DND-41 (cell line): ENCODE measurements around the gene SFXN2.

Source experiments
- ATAC-seq: fragments of 200-7000 bp; cut with Tn5 transposase; 3 replicates; pipeline ENCODE4 v1.9.1; 2021; ENCODE audit warnings: low read depth; ENCODE audit not compliant: insufficient read depth
- DNase-seq: peaks from one replicate; pipeline ENCODE4 v3.0.0-alpha.2; 2020
- H2AFZ ChIP-seq: 2 replicates; pipeline ENCODE4 v1.6.0; 2012; ENCODE audit warnings: low read depth, low read length
- H3K27ac ChIP-seq: 2 replicates; pipeline ENCODE4 v1.5.1; 2012; ENCODE audit warnings: low read length, inconsistent platforms
- H3K27me3 ChIP-seq: fragments of 200-600 bp; sonication (generic); 2 replicates; pipeline ENCODE4 v1.6.0; 2012; ENCODE audit warnings: low read length, mild to moderate bottlenecking, inconsistent platforms; ENCODE audit not compliant: insufficient read depth, poor library complexity
- H3K36me3 ChIP-seq: 2 replicates; pipeline ENCODE4 v1.5.1; 2012; ENCODE audit warnings: low read length, inconsistent platforms; ENCODE audit not compliant: insufficient read depth
- H3K4me1 ChIP-seq: 2 replicates; pipeline ENCODE4 v1.5.1; 2012; ENCODE audit warnings: mild to moderate bottlenecking, low read length; ENCODE audit not compliant: insufficient read depth
- H3K4me2 ChIP-seq: 2 replicates; pipeline ENCODE4 v1.6.0; 2012; ENCODE audit warnings: mild to moderate bottlenecking, moderate library complexity, low read length, inconsistent platforms; ENCODE audit not compliant: insufficient read depth
- H3K4me3 ChIP-seq, 2 experiments: fragments of 200-600 bp in 1 of 2; shearing (Covaris generic) in 1 of 2; 2 replicates each; pipeline ENCODE4 v1.5.1; 2012 to 2016; ENCODE audit warnings: inconsistent platforms in 2 of 2, low read length in 2 of 2, mild to moderate bottlenecking in 2 of 2, low read depth in 1 of 2, moderate library complexity in 1 of 2
- H3K79me2 ChIP-seq: 2 replicates; pipeline ENCODE4 v1.6.0; 2012; ENCODE audit warnings: low read length, inconsistent platforms; ENCODE audit not compliant: insufficient read depth
- H3K9ac ChIP-seq: 2 replicates; pipeline ENCODE4 v1.6.0; 2012; ENCODE audit warnings: low read depth, mild to moderate bottlenecking, inconsistent platforms, low read length, moderate library complexity
- H3K9me3 ChIP-seq: 2 replicates; pipeline ENCODE4 v1.5.1; 2012; ENCODE audit warnings: low read length, moderate library complexity, mild to moderate bottlenecking, inconsistent platforms; ENCODE audit not compliant: insufficient read depth, severe bottlenecking
- H4K20me1 ChIP-seq: 2 replicates; pipeline ENCODE4 v1.6.0; 2012; ENCODE audit warnings: low read length; ENCODE audit not compliant: insufficient read depth
- CTCF ChIP-seq: IDR thresholded peaks from 2 replicates; pipeline ENCODE4 v1.5.1; 2012; ENCODE audit warnings: borderline replicate concordance, low read length, moderate library complexity, mild to moderate bottlenecking; ENCODE audit not compliant: poor library complexity, severe bottlenecking; ENCODE audit errors: extremely low read depth
- EZH2 ChIP-seq: IDR thresholded peaks from 3 replicates; pipeline ENCODE4 v1.6.1; 2012; ENCODE audit warnings: borderline replicate concordance, low read depth, mild to moderate bottlenecking, moderate library complexity, low read length, inconsistent platforms; ENCODE audit not compliant: severe bottlenecking

SFXN2 gene

GRCh38 chr10:102723989-102724388 lies 9.6 kb downstream of the SFXN2 start:
- Histone ChIP-seq H4K20me1 (peaks cover 8% of the 10 kb centered on the region; the same call in 1 of the 2 replicates), H3K27me3 (no peaks in the 10 kb centered on the region), H3K4me3 (no peak overlapping the region), H3K79me2 (peaks cover 42% of the 10 kb centered on the region), H3K9ac (no peak overlapping the region), H3K9me3 (no peaks in the 10 kb centered on the region), H2AFZ (no peak overlapping the region), H3K36me3 (peaks cover 35% of the 10 kb centered on the region), H3K27ac (no peak overlapping the region), H3K4me1 (no peaks in the 10 kb centered on the region), H3K4me2 (no peak overlapping the region)
- ATAC-seq (no peak), DNase-seq (no peak)
- TF ChIP-seq EZH2 (no peak), CTCF (no peak)

GRCh38 chr10:102726274-102726673 lies 11.8 kb downstream of the SFXN2 start:
- Histone ChIP-seq H2AFZ (no peak overlapping the region), H3K36me3 (peaks cover 50% of the 10 kb centered on the region), H3K9me3 (no peaks in the 10 kb centered on the region)

GRCh38 chr10:102727037-102727818 lies 12.8 kb downstream of the SFXN2 start:
- peaks cover 23% of the 10 kb centered on the region for H3K79me2 ChIP-seq
- no peak overlapping the region for H3K9ac ChIP-seq
- no peaks in the 10 kb centered on the region for H3K9me3 ChIP-seq
- TF ChIP-seq EZH2 (no peak), CTCF (no peak)
- H3K4me1 ChIP-seq: no peaks in the 10 kb centered on the region
- ATAC-seq (no peak), DNase-seq (no peak)
- H3K27me3 ChIP-seq: no peaks in the 10 kb centered on the region
- H3K27ac ChIP-seq: no peak overlapping the region
- H2AFZ ChIP-seq: no peak overlapping the region
- H3K4me3 ChIP-seq: no peak overlapping the region
- peaks cover 59% of the 10 kb centered on the region for H3K36me3 ChIP-seq
- no peak overlapping the region for H3K4me2 ChIP-seq
- H4K20me1 ChIP-seq: peaks cover 8% of the 10 kb centered on the region; the same call in 1 of the 2 replicates

More at GRCh38 chr10:102726274-102726673, 11.8 kb downstream of the SFXN2 start:
- Histone ChIP-seq H3K4me2 (no peak overlapping the region), H3K4me3 (no peak overlapping the region), H3K27me3 (no peaks in the 10 kb centered on the region), H3K4me1 (no peaks in the 10 kb centered on the region), H3K27ac (no peak overlapping the region), H3K9ac (no peak overlapping the region), H3K79me2 (peaks cover 30% of the 10 kb centered on the region), H4K20me1 (peaks cover 8% of the 10 kb centered on the region; the same call in 1 of the 2 replicates)
- ATAC-seq: no peak
- TF ChIP-seq CTCF: no peak
- no peak for TF ChIP-seq EZH2
- no peak for DNase-seq
